M059J (cell line): Measurements from ENCODE around the gene CCDC81. TPM values are rescaled to one million over a fixed set of nuclear protein-coding genes. Genes with fewer than 3 reads are reported as not detected.

Experiments used
- DNase-seq: peaks from one replicate; pipeline ENCODE4 v3.0.0-alpha.2; 2012; ENCODE audit warnings: low read depth
- total RNA-seq: library from RNA; depleted of rRNA; stranded (reverse); fragments of >200 nt; shearing (Covaris generic); gene quantifications from 2 replicates; pipeline ENCODE4 v1.2.3, GENCODE V29; 2014

Gene CCDC81
- total RNA-seq, 1 experiment from 2014 or later = 0.79 TPM

- no peak for DNase-seq
These were observed 66.2 kb downstream of the CCDC81 start for GRCh38 chr11:86440843-86441242.

- DNase-seq = peak; percentile 65
These were observed 67.7 kb downstream of the CCDC81 start for GRCh38 chr11:86442420-86442819.

GRCh38 chr11:86442827-86443226, 68.1 kb downstream of the CCDC81 start:
- DNase-seq = no peak

GRCh38 chr11:86443415-86443814, 68.7 kb downstream of the CCDC81 start:
- no peak for DNase-seq

- no peak for DNase-seq
These were observed 70.3 kb downstream of the CCDC81 start for GRCh38 chr11:86444981-86445380.

GRCh38 chr11:86446163-86446923, 71.7 kb downstream of the CCDC81 start:
- no peak for DNase-seq

GRCh38 chr11:86446924-86447285, 72.2 kb downstream of the CCDC81 start:
- DNase-seq = no peak

- peak; percentile 58 for DNase-seq
These were observed 73.2 kb downstream of the CCDC81 start for GRCh38 chr11:86447763-86448480.

GRCh38 chr11:86449993-86450629, 75.4 kb downstream of the CCDC81 start:
- DNase-seq = no peak

GRCh38 chr11:86453290-86454030, 78.8 kb downstream of the CCDC81 start:
- no peak for DNase-seq

GRCh38 chr11:86456075-86456939, 81.6 kb downstream of the CCDC81 start:
- DNase-seq = peak; percentile 83

GRCh38 chr11:86458294-86459001, 83.8 kb downstream of the CCDC81 start:
- DNase-seq = no peak

GRCh38 chr11:86459002-86459385, 84.3 kb downstream of the CCDC81 start:
- DNase-seq = peak; percentile 60

- peak; percentile 98 for DNase-seq
These were observed 85.2 kb downstream of the CCDC81 start for GRCh38 chr11:86459682-86460460.

- peak; percentile 74 for DNase-seq
These were observed 86.0 kb downstream of the CCDC81 start for GRCh38 chr11:86460461-86461385.

GRCh38 chr11:86461892-86462291, 87.2 kb downstream of the CCDC81 start:
- no peak for DNase-seq

GRCh38 chr11:86463120-86463519, 88.4 kb downstream of the CCDC81 start:
- DNase-seq = no peak

- no peak for DNase-seq
These were observed 89.3 kb downstream of the CCDC81 start for GRCh38 chr11:86463955-86464354.
